Stimulated activated CD4-positive, alpha-beta T cell treated with anti-CD3 and anti-CD28 coated beads, Interleukin-4, amount 100 ng/mL, for 48 hours (primary cell): ENCODE results near the gene ZNF277.

Source experiments
- DNase-seq, 2 donors: peaks; one replicate each; pipeline ENCODE4 v3.0.0-alpha.2; 2020; ENCODE audit warnings: low read depth in 2 of 2

Gene ZNF277

DNA sequence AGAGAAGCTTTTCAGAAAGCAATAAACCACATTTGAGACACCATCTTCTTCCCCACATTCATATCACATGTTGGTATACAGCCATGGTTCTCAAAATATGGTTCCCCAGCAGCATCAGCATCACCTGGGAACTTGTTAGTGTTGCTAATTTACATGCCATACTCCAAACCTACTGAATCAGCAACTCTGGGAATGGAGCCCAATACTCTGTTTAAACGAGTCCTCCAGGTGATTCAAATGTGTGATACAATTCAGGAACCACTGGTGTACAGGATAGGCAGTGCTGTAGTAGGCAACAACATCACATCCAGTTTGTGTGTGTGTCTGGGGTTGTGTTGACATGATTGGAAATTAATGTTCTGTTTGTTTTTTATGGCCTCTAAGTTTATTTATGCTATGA is 47.7 kb downstream of the ZNF277 start:
- DNase-seq, result no peak

GRCh38 chr7:112254709-112255387 is 48.4 kb downstream of the ZNF277 start:
- no peak for DNase-seq

GRCh38 chr7:112255388-112255720 is 48.9 kb downstream of the ZNF277 start:
- no peak for DNase-seq

DNA sequence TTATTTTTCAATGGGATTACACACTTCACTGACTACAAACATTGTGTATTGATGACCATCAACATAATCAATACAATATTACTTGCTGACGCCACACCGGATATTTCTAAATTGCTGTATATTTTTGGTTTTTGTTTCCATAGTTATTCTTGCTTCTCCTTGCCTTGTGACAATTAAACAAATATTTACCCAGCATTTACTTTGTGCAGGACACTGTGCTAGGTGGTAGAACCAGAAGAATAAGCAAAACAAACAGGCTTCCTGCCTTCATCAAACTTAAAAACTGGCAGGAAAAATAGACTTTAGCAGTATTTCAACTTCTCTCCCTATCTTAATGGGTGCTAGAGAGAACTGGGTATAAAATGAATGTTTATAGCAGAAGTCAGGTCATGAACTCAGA is 50.6 kb downstream of the ZNF277 start:
- no peak for DNase-seq

- no peak for DNase-seq
Measured at GRCh38 chr7:112260911-112261310, 54.4 kb downstream of the ZNF277 start.

DNA sequence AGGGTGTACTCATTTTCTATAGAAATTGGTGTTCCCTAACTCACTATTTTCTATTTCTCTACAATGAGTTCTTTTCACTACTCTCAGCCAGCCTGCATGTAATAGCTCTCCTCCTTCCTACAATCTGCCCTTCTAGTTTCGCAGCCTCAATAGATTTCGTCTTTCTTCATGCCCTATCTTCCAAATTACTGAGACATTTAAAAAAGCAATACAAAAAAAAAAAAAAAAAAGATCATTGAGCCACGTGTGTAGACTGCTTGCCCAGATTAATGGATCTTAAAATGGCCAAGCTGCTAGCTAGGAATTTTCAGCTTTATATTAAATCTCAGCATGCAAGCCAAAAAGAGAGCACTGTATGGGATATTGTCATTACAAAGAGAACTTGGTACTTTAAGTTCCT is 55.5 kb downstream of the ZNF277 start:
- no peak for DNase-seq

DNA sequence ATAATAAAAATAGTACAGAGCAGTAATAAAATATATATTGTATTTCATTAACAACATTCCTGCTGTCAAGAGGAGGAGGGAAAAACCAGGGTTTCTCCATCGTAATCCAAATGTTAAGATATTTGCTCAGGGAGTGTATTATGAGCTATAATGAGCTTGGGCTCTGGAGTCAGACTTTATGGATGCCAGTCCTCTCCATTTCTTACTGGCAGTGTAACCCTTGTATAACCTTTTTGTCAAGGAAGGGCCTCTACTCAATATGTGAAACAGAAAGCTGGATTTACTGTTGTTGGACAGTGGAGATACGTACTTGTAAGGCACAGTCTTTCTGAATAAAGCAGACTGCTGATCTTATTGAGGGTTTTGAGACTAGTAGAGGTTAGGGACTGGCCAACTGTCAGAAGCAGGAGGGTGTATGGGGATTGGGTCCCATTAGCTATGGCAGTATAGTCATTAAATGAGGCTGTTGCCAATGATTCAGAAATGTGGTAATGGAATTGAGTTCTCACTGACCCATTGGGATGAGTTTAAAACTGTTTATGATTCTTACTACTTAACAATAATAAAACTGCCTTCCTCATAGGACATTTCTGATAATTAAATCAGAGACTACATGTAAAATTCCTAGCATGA is 56.5 kb downstream of the ZNF277 start:
- DNase-seq, result no peak

GRCh38 chr7:112263519-112263918 is 57.0 kb downstream of the ZNF277 start:
- no peak for DNase-seq

- no peak for DNase-seq
Measured at GRCh38 chr7:112266141-112266540, 59.6 kb downstream of the ZNF277 start.

GRCh38 chr7:112266595-112267270 is 60.2 kb downstream of the ZNF277 start:
- no peak for DNase-seq

- DNase-seq, result no peak
Measured at GRCh38 chr7:112267944-112268691, 61.6 kb downstream of the ZNF277 start.

- no peak for DNase-seq
Measured at GRCh38 chr7:112271162-112271561, 64.7 kb downstream of the ZNF277 start.

GRCh38 chr7:112272921-112273561 is 66.5 kb downstream of the ZNF277 start:
- DNase-seq, result peak in 1 of 2 donors; percentile 0

DNA sequence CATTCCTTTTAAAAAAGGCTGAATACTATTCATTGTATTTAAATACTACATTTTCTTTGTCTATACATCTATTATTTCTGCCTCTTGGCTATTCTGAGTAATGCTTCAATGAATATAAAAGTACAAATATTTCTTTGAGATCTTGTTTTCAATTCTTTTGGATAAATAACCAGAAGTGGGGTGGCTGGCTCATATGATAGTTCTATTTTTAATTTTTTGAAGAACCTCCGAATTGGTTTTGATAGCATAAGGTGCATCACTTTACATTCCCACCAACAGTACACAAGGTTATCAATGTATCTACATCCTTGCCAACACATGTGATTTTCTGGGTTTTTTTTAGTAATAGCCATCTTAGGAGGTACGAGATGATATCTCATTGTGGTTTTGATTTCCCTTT is 72.5 kb downstream of the ZNF277 start:
- no peak for DNase-seq

GRCh38 chr7:112280267-112280666 is 73.8 kb downstream of the ZNF277 start:
- DNase-seq, result no peak

DNA sequence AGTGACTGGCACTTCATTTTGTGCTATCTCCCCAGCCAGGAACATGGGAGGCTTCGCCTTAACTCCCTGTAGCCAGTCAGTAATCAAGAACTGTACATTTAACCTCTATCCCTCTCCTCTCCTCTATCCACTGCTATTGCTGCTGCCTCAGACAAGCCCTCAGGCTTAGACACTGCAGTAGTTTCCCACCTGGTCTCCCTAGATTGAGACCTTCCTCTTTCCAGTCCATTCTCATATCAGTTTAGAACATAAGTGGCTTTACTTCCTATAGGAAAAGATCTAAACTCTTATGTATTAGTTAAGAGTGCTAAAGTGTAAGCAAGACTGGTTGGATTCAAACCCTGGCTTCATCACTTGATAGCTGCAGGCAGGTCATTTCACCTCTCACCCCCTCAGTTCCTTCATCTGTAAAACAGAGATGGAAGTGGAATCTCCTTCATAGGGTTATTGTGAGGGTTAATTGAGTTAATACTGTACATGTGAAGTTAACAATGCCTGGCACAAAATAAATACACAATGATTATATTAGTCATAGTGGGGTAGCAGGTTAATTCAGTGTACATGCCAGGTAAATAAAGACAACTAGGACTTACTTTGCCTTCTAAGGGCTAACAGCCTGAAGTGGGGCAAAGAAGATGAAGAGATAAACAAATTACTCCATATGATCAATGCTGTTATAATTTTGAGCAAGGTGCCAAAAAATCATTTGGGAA is 76.1 kb downstream of the ZNF277 start:
- DNase-seq, result no peak

- DNase-seq, result no peak
Measured at GRCh38 chr7:112283382-112283910, 77.0 kb downstream of the ZNF277 start.

DNA sequence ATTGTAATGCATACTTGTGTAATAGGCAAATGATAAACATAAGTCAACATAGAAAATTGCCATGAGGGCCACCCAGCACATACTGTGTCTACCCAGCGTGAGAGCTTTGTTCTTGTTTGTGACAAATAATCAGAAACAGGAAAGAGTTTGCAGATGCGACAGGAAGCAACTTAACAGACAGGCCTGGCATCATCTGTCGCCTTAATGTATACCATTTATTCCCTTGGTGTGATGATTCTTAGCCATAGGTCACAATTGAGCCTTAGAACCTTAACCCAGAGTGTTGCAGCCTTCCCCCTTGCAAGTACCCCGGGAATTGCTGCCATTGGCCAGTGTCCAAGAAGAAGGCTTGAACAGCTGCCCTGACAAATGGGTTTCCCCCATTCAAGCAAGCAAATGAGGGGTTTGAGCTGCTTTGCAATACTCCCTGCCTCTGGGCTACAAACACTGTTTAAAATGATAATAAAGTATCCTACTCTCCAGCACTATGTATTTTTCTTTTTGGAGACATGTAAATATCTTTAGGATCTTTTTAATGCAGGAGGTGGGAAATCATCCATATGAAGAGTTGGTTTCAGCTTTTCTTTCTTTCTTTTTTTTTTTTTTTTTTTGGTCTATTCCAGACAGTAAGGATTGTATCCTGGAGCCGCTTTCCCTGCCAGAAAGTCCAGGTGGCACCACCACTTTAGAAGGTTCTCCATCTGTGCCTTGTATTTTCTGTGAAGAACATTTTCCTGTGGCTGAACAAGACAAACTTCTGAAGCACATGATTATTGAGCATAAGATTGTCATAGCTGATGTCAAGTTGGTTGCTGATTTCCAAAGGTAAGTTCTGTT is 80.0 kb downstream of the ZNF277 start:
- DNase-seq, result no peak

GRCh38 chr7:112288301-112288700 is 81.8 kb downstream of the ZNF277 start:
- DNase-seq, result no peak

DNA sequence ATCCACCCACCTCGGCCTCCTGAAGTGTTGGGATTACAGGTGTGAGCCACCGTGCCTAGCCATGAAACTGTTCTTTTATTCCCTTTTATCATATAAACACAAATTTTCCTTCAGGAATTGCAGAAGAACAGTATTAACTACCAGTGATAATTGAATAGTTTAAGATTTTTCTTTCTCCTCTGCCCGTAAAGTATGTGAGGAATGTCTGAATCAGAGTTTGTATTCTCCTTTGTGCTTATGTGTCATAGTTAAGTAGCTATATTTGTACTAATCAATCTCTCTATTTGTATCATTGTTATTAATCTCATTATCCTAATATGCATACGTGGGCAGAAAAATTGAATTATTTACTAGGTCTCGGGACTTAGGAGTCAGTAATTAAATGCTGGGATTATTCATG is 83.6 kb downstream of the ZNF277 start:
- DNase-seq, result no peak
